Measurements from ENCODE around the gene CDC42EP5. TPM values are rescaled to one million over a fixed set of nuclear protein-coding genes. Genes with fewer than 3 reads are reported as not detected.
A peak's percentile ranks its signal among the peaks of the same experiment; 100 is the strongest.

CDC42EP5 gene
- total RNA-seq, 2 donors from 2014 or later = 0.30 TPM; not detected in 1

GRCh38 chr19:54429545-54430227, 43.4 kb downstream of the CDC42EP5 start:
- DNase-seq = no peak
- no peak overlapping the region for H3K27ac Mint-ChIP-seq
- peaks cover 30% of the 10 kb centered on the region for H3K27me3 Mint-ChIP-seq (ENCODE audit: low read depth)
- no peak for ATAC-seq (replicated peaks in 1 of 2)
- peaks cover 13% of the 10 kb centered on the region for H3K4me1 Mint-ChIP-seq (ENCODE audit: low read depth)
- no peaks in the 10 kb centered on the region for H3K36me3 Mint-ChIP-seq (ENCODE audit: insufficient read depth in 2 of 2)
- H3K9me3 Mint-ChIP-seq = no peaks in the 10 kb centered on the region
- peak overlapping the region; percentile 10 to 61 for H3K4me3 Mint-ChIP-seq

GRCh38 chr19:54429176-54429495, 44.0 kb downstream of the CDC42EP5 start:
- H3K27ac Mint-ChIP-seq = no peak overlapping the region

GRCh38 chr19:54428323-54429175, 44.5 kb downstream of the CDC42EP5 start:
- H3K4me1 Mint-ChIP-seq (ENCODE audit: low read depth) = peaks cover 8% of the 10 kb centered on the region
- no peak overlapping the region for H3K4me3 Mint-ChIP-seq
- ATAC-seq (replicated peaks in 1 of 2) (no peak), DNase-seq (no peak)
- no peaks in the 10 kb centered on the region for H3K9me3 Mint-ChIP-seq
- no peaks in the 10 kb centered on the region for H3K36me3 Mint-ChIP-seq (ENCODE audit: insufficient read depth in 2 of 2)
- H3K27ac Mint-ChIP-seq = no peak overlapping the region
- peaks cover 38% of the 10 kb centered on the region for H3K27me3 Mint-ChIP-seq (ENCODE audit: low read depth)

More at GRCh38 chr19:54429176-54429495, 44.0 kb downstream of the CDC42EP5 start:
- no peaks in the 10 kb centered on the region for H3K9me3 Mint-ChIP-seq
- H3K4me1 Mint-ChIP-seq (ENCODE audit: low read depth) = peaks cover 8% of the 10 kb centered on the region
- peak overlapping the region in 1 of 2 donors; percentile 12 for H3K4me3 Mint-ChIP-seq
- ATAC-seq (replicated peaks in 1 of 2) = no peak
- peaks cover 32% of the 10 kb centered on the region for H3K27me3 Mint-ChIP-seq (ENCODE audit: low read depth)
- DNase-seq = no peak
- H3K36me3 Mint-ChIP-seq (ENCODE audit: insufficient read depth in 2 of 2) = no peaks in the 10 kb centered on the region

GRCh38 chr19:54427586-54427985, 45.5 kb downstream of the CDC42EP5 start:
- Mint-ChIP-seq H3K4me3 (no peak overlapping the region), H3K27ac (no peak overlapping the region), H3K9me3 (no peaks in the 10 kb centered on the region), H3K4me1 (ENCODE audit: low read depth) (peaks cover 8% of the 10 kb centered on the region), H3K36me3 (ENCODE audit: insufficient read depth in 2 of 2) (no peaks in the 10 kb centered on the region), H3K27me3 (ENCODE audit: low read depth) (peaks cover 40% of the 10 kb centered on the region)
- DNase-seq (no peak), ATAC-seq (replicated peaks in 1 of 2) (no peak)

GRCh38 chr19:54426291-54426931, 46.7 kb downstream of the CDC42EP5 start:
- Mint-ChIP-seq H3K4me1 (ENCODE audit: low read depth) (peaks cover 6% of the 10 kb centered on the region), H3K4me3 (no peak overlapping the region), H3K9me3 (no peaks in the 10 kb centered on the region), H3K27ac (no peak overlapping the region), H3K36me3 (ENCODE audit: insufficient read depth in 2 of 2) (no peaks in the 10 kb centered on the region), H3K27me3 (ENCODE audit: low read depth) (peaks cover 37% of the 10 kb centered on the region)
- DNase-seq = no peak
- no peak for ATAC-seq (replicated peaks in 1 of 2)

GRCh38 chr19:54425382-54425723, 47.7 kb downstream of the CDC42EP5 start:
- no peaks in the 10 kb centered on the region for H3K36me3 Mint-ChIP-seq (ENCODE audit: insufficient read depth in 2 of 2)
- peaks cover 33% of the 10 kb centered on the region for H3K27me3 Mint-ChIP-seq (ENCODE audit: low read depth)
- H3K4me1 Mint-ChIP-seq (ENCODE audit: low read depth) = no peaks in the 10 kb centered on the region
- H3K9me3 Mint-ChIP-seq = no peaks in the 10 kb centered on the region
- H3K27ac Mint-ChIP-seq = no peak overlapping the region
- DNase-seq = no peak
- H3K4me3 Mint-ChIP-seq = no peak overlapping the region
- no peak for ATAC-seq (replicated peaks in 1 of 2)

- Mint-ChIP-seq H3K27ac (no peak overlapping the region), H3K27me3 (ENCODE audit: low read depth) (peaks cover 33% of the 10 kb centered on the region), H3K4me3 (no peak overlapping the region), H3K4me1 (ENCODE audit: low read depth) (no peaks in the 10 kb centered on the region), H3K9me3 (no peaks in the 10 kb centered on the region), H3K36me3 (ENCODE audit: insufficient read depth in 2 of 2) (no peaks in the 10 kb centered on the region)
- DNase-seq (no peak), ATAC-seq (replicated peaks in 1 of 2) (no peak)
Observed at GRCh38 chr19:54424660-54425381, 48.3 kb downstream of the CDC42EP5 start.

- Mint-ChIP-seq H3K4me3 (no peak overlapping the region), H3K27me3 (ENCODE audit: low read depth) (peaks cover 33% of the 10 kb centered on the region), H3K9me3 (no peaks in the 10 kb centered on the region), H3K4me1 (ENCODE audit: low read depth) (no peaks in the 10 kb centered on the region), H3K36me3 (ENCODE audit: insufficient read depth in 2 of 2) (no peaks in the 10 kb centered on the region), H3K27ac (no peak overlapping the region)
- DNase-seq (no peak), ATAC-seq (replicated peaks in 1 of 2) (no peak)
Observed at GRCh38 chr19:54424201-54424600, 48.9 kb downstream of the CDC42EP5 start.

GRCh38 chr19:54422136-54422535, 51.0 kb downstream of the CDC42EP5 start:
- Mint-ChIP-seq H3K4me3 (no peak overlapping the region), H3K27ac (no peak overlapping the region), H3K27me3 (ENCODE audit: low read depth) (peaks cover 39% of the 10 kb centered on the region), H3K36me3 (ENCODE audit: insufficient read depth in 2 of 2) (peaks cover 0 to 3% of the 10 kb centered on the region in 2 donors), H3K4me1 (ENCODE audit: low read depth) (peaks cover 14% of the 10 kb centered on the region), H3K9me3 (no peaks in the 10 kb centered on the region)
- ATAC-seq (replicated peaks in 1 of 2) (no peak), DNase-seq (no peak)

- no peak overlapping the region for H3K4me3 Mint-ChIP-seq
- H3K27ac Mint-ChIP-seq = no peak overlapping the region
- peaks cover 0 to 4% of the 10 kb centered on the region in 2 donors for H3K36me3 Mint-ChIP-seq (ENCODE audit: insufficient read depth in 2 of 2)
- H3K4me1 Mint-ChIP-seq (ENCODE audit: low read depth) = peaks cover 16% of the 10 kb centered on the region
- ATAC-seq (replicated peaks in 1 of 2) (no peak), DNase-seq (no peak)
- H3K9me3 Mint-ChIP-seq = no peaks in the 10 kb centered on the region
- peaks cover 40% of the 10 kb centered on the region for H3K27me3 Mint-ChIP-seq (ENCODE audit: low read depth)
Observed at GRCh38 chr19:54421521-54421920, 51.6 kb downstream of the CDC42EP5 start.

- no peak overlapping the region for H3K4me3 Mint-ChIP-seq
- H3K27ac Mint-ChIP-seq = no peak overlapping the region
- H3K27me3 Mint-ChIP-seq (ENCODE audit: low read depth) = peaks cover 37% of the 10 kb centered on the region
- DNase-seq (no peak), ATAC-seq (replicated peaks in 1 of 2) (no peak)
- peaks cover 16% of the 10 kb centered on the region for H3K4me1 Mint-ChIP-seq (ENCODE audit: low read depth)
- H3K9me3 Mint-ChIP-seq = no peaks in the 10 kb centered on the region
- H3K36me3 Mint-ChIP-seq (ENCODE audit: insufficient read depth in 2 of 2) = peaks cover 0 to 4% of the 10 kb centered on the region in 2 donors
Observed at GRCh38 chr19:54421169-54421516, 52.0 kb downstream of the CDC42EP5 start.

GRCh38 chr19:54420383-54421168, 52.5 kb downstream of the CDC42EP5 start:
- peaks cover 0 to 4% of the 10 kb centered on the region in 2 donors for H3K36me3 Mint-ChIP-seq (ENCODE audit: insufficient read depth in 2 of 2)
- no peak overlapping the region for H3K27ac Mint-ChIP-seq
- peaks cover 37% of the 10 kb centered on the region for H3K27me3 Mint-ChIP-seq (ENCODE audit: low read depth)
- no peaks in the 10 kb centered on the region for H3K9me3 Mint-ChIP-seq
- DNase-seq (no peak), ATAC-seq (replicated peaks in 1 of 2) (no peak)
- H3K4me1 Mint-ChIP-seq (ENCODE audit: low read depth) = peaks cover 16% of the 10 kb centered on the region
- H3K4me3 Mint-ChIP-seq = no peak overlapping the region
